Spleen (tissue), 11 donors: ENCODE results near the gene RAC2. TPM values are rescaled to one million over a fixed set of nuclear protein-coding genes. Genes with fewer than 3 reads are reported as not detected.

Experiments
- DNase-seq: peaks from one replicate; pipeline ENCODE4 v3.0.0-alpha.2; 2020
- H3K27ac ChIP-seq, 8 donors: fragments of 200-600 bp; sonication (generic) in 7 of 8; 1 replicate in 4 of 8; 2 replicates in 4 of 8; pipeline versions ENCODE4 v1.5.0 to v1.8.0; 2016 to 2021; ENCODE audit warnings: inconsistent platforms in 4 of 8, mild to moderate bottlenecking in 4 of 8, moderate library complexity in 1 of 8
- H3K27me3 ChIP-seq, 7 donors: fragments of 200-600 bp; sonication (generic) in 6 of 7; replicated peaks in 1 of 7; 1 replicate in 4 of 7; 2 replicates in 3 of 7; pipeline versions ENCODE4 v1.5.0 to v1.8.0; 2016 to 2021; ENCODE audit warnings: inconsistent platforms in 3 of 7, mild to moderate bottlenecking in 1 of 7
- H3K36me3 ChIP-seq, 6 donors: fragments of 200-600 bp; sonication (generic) in 5 of 6; 1 replicate in 4 of 6; 2 replicates in 2 of 6; pipeline versions ENCODE4 v1.5.0 to v1.8.0; 2016 to 2021; ENCODE audit warnings: inconsistent platforms in 2 of 6
- H3K4me1 ChIP-seq, 6 donors: fragments of 200-600 bp; sonication (generic) in 5 of 6; 1 replicate in 3 of 6; 2 replicates in 3 of 6; pipeline versions ENCODE4 v1.5.0 to v1.8.0; 2016 to 2021; ENCODE audit warnings: inconsistent platforms in 3 of 6
- H3K4me3 ChIP-seq, 8 donors: fragments of 200-600 bp; sonication (generic) in 7 of 8; 1 replicate in 4 of 8; 2 replicates in 4 of 8; pipeline versions ENCODE4 v1.5.0 to v1.8.0; 2016 to 2021; ENCODE audit warnings: inconsistent platforms in 4 of 8, mild to moderate bottlenecking in 4 of 8, moderate library complexity in 2 of 8
- H3K9me3 ChIP-seq, 8 donors: fragments of 200-600 bp; sonication (generic) in 7 of 8; 1 replicate in 4 of 8; 2 replicates in 4 of 8; pipeline versions ENCODE4 v1.5.0 to v1.8.0; 2016 to 2021; ENCODE audit warnings: inconsistent platforms in 4 of 8
- POLR2A ChIP-seq, 3 donors: fragments of 450-650 bp; IDR thresholded peaks; one replicate each; pipeline ENCODE4 v1.5.1; 2017; ENCODE audit warnings: antibody characterized with exemption in 3 of 3, mild to moderate bottlenecking in 1 of 3
- POLR2AphosphoS5 ChIP-seq, 3 donors: sonication (generic); formaldehyde crosslinking; IDR thresholded peaks; one replicate each; pipeline ENCODE4 v1.5.1; 2017; ENCODE audit warnings: antibody characterized with exemption in 3 of 3
- WGBS, 5 donors: extraction: QIAGEN DNeasy Blood & Tissue Kit in 3 of 5; methylation state at CpG; one replicate each; pipeline versions ENCODE4 v1.1.5 to v1.1.7; 2013 to 2018; 5-methylcytosine and 5-hydroxymethylcytosine counted together
- intact Hi-C: fragments of 100-400 bp; cut with DNase I; formaldehyde crosslinking; loops from one replicate; pipeline ENCODE4 v1.15.0; 2023; ENCODE audit warnings: low total_unique reads
- polyA plus RNA-seq, 3 donors: library from polyadenylated mRNA; stranded (reverse); fragments of 200-250 nt; gene quantifications; one replicate each; pipeline ENCODE4 v1.2.1, GENCODE V29; 2013
- total RNA-seq, 7 donors: library from RNA; depleted of rRNA in 3 of 7; stranded (reverse); fragments of >200 nt in 3 of 7; fragmentation: NEBNext Ultra II Directional in 4 of 7; extraction: Animal tissue kit (Norgen Biotek cat#: 25700) in 4 of 7; gene quantifications; one replicate each; pipeline versions ENCODE4 v1.1.0 to v1.2.1, GENCODE V29; 2016 to 2021
- TF ChIP-seq, protein P1 (sequence below), 11 experiments: fragments of 200-600 bp in 7 of 11; fragments of 450-650 bp in 4 of 11; sonication (generic) in 4 of 11; IDR thresholded peaks in 8 of 11; conservative IDR thresholded peaks in 3 of 11; 1 replicate in 7 of 11; 2 replicates in 4 of 11; pipeline versions ENCODE4 v1.4.0 to v1.8.0; 2016 to 2021; ENCODE audit warnings: antibody characterized with exemption in 11 of 11, inconsistent platforms in 4 of 11, mild to moderate bottlenecking in 1 of 11
- donor health status: healthy with polysubstance abuse.
- donor health status: DM: no; HTN: no; CAD: no; lungs with moderate emphysema.
- donor health status: DM: no; HTN: no; CAD: no.
- donor health status: Bipolar disorder and iron deficiency.
- donor health status: healthy.
- donor health status: DM: no; HTN: no; CAD: no.
- donor health status: DM: yes; HTN: yes; CAD: no.

RAC2 gene
- total and polyA plus RNA-seq, 10 donors: 270 to 493 (median 393) TPM

DNA sequence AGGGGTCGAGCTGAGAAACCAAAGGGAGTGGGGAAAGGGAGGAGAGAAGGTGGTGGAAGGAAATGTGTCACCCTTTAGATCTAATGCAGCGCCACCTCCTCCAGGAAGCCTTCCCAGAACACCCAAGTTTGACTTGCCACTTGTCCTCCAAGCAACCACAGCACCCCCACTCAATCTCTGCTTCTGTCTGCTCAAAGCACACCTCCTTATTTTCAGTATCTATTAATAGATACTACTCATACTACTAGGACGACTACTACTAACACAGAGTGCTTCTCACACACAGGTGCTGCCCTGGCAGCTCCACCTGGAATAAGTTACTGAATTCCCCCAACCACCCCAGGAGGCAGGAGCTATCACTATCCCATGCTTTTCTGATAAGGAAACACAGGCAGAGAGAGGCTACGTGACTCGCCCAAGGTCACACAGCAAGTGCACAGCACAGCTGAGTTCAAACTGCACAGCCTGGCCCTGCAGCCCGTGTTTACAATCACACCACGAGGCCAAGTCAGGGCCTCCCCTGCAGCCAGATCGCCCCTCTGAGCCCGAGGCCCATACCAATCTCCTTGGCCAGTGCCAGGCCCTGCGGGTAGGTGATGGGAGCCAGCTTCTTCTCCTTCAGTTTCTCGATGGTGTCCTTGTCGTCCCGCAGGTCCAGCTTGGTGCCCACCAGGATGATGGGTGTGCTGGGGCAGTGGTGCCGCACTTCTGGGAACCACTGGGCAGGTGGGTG is 13.2 kb downstream of the RAC2 start:
- Histone ChIP-seq H3K4me1 (peaks cover 46 to 94% (median 88%) of the 10 kb centered on the region in 6 donors), H3K36me3 (peaks cover 0 to 91% (median 49%) of the 10 kb centered on the region in 6 donors), H3K27me3 (peaks cover 0 to 8% (median 0%) of the 10 kb centered on the region in 7 donors), H3K9me3 (no peaks in the 10 kb centered on the region), H3K4me3 (peak overlapping the region in 1 of 8 donors; percentile 52), H3K27ac (peak overlapping the region; percentile 85 to 99 (median 94))
- 54 to 60% (median 58%) methylated on average over 13 to 14 of the region's 14 CpGs for WGBS, 5 donors
- intact Hi-C loops: no loop called here
- TF ChIP-seq, protein P1, sequence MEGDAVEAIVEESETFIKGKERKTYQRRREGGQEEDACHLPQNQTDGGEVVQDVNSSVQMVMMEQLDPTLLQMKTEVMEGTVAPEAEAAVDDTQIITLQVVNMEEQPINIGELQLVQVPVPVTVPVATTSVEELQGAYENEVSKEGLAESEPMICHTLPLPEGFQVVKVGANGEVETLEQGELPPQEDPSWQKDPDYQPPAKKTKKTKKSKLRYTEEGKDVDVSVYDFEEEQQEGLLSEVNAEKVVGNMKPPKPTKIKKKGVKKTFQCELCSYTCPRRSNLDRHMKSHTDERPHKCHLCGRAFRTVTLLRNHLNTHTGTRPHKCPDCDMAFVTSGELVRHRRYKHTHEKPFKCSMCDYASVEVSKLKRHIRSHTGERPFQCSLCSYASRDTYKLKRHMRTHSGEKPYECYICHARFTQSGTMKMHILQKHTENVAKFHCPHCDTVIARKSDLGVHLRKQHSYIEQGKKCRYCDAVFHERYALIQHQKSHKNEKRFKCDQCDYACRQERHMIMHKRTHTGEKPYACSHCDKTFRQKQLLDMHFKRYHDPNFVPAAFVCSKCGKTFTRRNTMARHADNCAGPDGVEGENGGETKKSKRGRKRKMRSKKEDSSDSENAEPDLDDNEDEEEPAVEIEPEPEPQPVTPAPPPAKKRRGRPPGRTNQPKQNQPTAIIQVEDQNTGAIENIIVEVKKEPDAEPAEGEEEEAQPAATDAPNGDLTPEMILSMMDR (IDR thresholded peaks at IDR 0.05 in 8 of 11, conservative IDR thresholded peaks at IDR 0.05 in 3 of 11): no peak
- TF ChIP-seq POLR2A (IDR thresholded peaks at IDR 0.05) (no peak), POLR2AphosphoS5 (IDR thresholded peaks at IDR 0.05) (peak in 2 of 3 donors; percentile 7 to 67)
- DNase-seq: peak; percentile 71

DNA sequence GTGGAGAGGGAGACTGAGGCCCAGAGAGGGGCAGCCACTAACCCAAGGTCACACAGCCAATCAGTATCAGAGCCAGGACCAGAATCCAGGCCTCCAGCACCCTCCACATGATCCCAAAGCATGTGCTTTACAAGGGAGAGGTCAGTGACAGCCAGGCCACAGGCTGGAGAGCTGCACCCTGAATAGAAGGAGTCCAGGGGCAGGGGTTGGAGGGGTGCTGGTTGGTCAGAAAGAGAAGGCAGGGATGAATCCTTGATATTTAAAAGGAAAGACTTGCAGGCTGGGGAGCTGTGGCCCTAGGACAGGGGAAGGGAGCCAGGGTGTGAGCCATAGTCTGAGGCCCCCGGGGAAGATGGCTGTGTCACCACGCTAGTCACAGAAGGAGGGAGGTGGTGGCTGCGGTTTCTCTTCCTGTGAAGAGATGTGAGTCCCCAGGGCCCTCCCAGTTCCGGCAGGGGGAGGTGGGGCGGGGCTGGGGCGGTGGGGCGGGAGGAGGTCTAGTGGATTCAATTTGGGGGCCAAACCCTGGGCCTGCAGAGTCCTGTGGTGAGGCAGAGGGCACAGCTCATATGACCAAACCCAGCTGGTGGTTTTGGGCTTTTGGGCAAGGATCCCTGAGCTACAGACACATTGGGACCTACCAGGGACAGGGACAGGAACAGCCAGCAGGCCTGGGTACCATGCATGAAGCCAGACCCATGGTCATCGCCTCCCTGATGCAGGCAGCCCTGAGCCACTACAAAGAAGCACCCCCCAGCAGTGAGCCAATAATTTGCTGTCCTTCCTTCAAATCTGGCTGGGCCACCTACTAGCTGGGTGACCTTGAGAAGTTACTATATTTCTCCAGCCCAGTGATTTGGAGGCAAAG is 14.0 kb downstream of the RAC2 start:
- H3K4me3 ChIP-seq: peak overlapping the region in 2 of 8 donors; percentile 6 to 52
- H3K27me3 ChIP-seq: peaks cover 0 to 8% (median 0%) of the 10 kb centered on the region in 7 donors
- TF ChIP-seq POLR2AphosphoS5 (IDR thresholded peaks at IDR 0.05): peak; percentile 12 to 79 (median 70)
- TF ChIP-seq POLR2A (IDR thresholded peaks at IDR 0.05): no peak
- TF ChIP-seq, protein P1 (IDR thresholded peaks at IDR 0.05 in 8 of 11, conservative IDR thresholded peaks at IDR 0.05 in 3 of 11): peak in 2 of 11 experiments; percentile 18 to 23
- no peaks in the 10 kb centered on the region for H3K9me3 ChIP-seq
- peaks cover 38 to 94% (median 88%) of the 10 kb centered on the region in 6 donors for H3K4me1 ChIP-seq
- H3K27ac ChIP-seq: peak overlapping the region; percentile 85 to 99 (median 94)
- peak; percentile 97 for DNase-seq
- H3K36me3 ChIP-seq: peaks cover 0 to 91% (median 52%) of the 10 kb centered on the region in 6 donors
- intact Hi-C loops: no loop called here
- WGBS, 5 donors: 4 to 22% (median 11%) methylated on average over 3 to 8 of the region's 8 CpGs

DNA sequence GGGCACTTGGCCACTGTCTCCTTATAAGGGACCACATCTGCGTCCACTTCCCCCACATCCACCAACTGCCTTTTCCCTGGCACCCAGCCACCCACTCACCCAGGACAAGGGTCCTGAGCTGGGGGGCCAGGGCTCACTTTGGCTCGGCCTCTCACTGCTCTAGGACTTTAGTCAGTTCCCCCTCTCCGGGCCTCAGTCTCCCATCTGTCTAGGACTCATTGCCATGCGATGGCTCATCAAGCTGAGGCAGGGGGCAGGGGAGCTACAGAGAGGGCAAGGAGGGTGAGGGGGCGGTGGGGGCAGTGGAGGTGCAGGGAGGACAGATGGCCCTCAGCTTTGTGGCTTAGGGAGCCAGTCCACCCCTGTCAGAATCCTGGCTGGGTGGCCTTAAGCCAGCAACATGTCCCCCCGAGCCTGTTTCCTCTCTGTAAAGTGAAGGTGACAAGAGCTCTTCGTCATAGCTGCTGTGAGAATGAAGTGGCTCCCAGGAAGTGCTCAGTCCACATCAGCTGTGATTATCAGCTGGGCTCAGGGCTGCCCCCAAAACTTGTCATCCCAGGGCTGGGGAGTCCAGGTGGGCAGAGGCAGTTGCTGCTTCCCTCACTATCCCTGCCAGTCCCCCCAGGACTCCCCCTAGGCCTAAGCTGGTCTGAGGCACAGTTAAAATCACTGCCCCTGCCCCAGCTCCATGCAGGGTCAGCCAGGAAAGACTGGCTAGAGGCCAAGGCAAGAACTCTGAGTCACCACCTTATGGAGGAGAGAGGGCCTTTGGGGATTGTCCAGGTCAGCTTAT is 14.9 kb downstream of the RAC2 start:
- Histone ChIP-seq H3K9me3 (no peaks in the 10 kb centered on the region), H3K27ac (peak overlapping the region; percentile 85 to 99 (median 94)), H3K4me3 (peak overlapping the region in 2 of 8 donors; percentile 9 to 52), H3K4me1 (peaks cover 36 to 94% (median 88%) of the 10 kb centered on the region in 6 donors), H3K27me3 (peaks cover 0 to 2% (median 0%) of the 10 kb centered on the region in 7 donors), H3K36me3 (peaks cover 0 to 91% (median 59%) of the 10 kb centered on the region in 6 donors)
- TF ChIP-seq POLR2AphosphoS5 (IDR thresholded peaks at IDR 0.05) (peak in 1 of 3 donors; percentile 7), POLR2A (IDR thresholded peaks at IDR 0.05) (no peak)
- TF ChIP-seq, protein P1 (IDR thresholded peaks at IDR 0.05 in 8 of 11, conservative IDR thresholded peaks at IDR 0.05 in 3 of 11): peak in 1 of 11 experiments; percentile 0
- peak; percentile 87 for DNase-seq
- 38 to 61% (median 55%) methylated on average over 7 of the region's 7 CpGs for WGBS, 5 donors
- intact Hi-C loops: no loop called here
